Endothelial cell of umbilical vein (primary cell): ENCODE measurements around the gene HDAC9. TPM values are rescaled to one million over a fixed set of nuclear protein-coding genes. Genes with fewer than 3 reads are reported as not detected.

Experiments used
- BruUV-seq: library from RNA; stranded (reverse); fragments of 400-500 nt; replicated peaks from 2 replicates; lab custom pipeline; 2021; lab: Mats Ljungman, UMichigan
- CTCF ChIA-PET: fragments of 300-600, 350-600 bp; sonication (Branson Sonifier 250); formaldehyde crosslinking; loops from one replicate; lab custom pipeline; 2021; ENCODE audit warnings: antibody characterized with exemption, inconsistent platforms; lab: Charles Lee
- POLR2A ChIA-PET: fragments of 300-600, 350-600 bp; sonication (Branson Sonifier 250); formaldehyde crosslinking; loops from one replicate; lab custom pipeline; 2021; ENCODE audit warnings: antibody characterized with exemption, inconsistent platforms; lab: Charles Lee
- DNase-seq: peaks from one replicate; pipeline ENCODE4 v3.0.0-alpha.2; 2011; ENCODE audit warnings: low read depth, low spot score
- FAIRE-seq: peaks from 2 replicates; lab custom pipeline; 2011; peaks lifted over from hg19 to GRCh38; lab: Jason Lieb, UNC
- H2AFZ ChIP-seq: 2 replicates; pipeline ENCODE4 v1.6.0; 2012; ENCODE audit warnings: low read depth, low read length, control low read depth, inconsistent platforms
- H3K27ac ChIP-seq: 2 replicates; pipeline ENCODE4 v1.5.1; 2011; ENCODE audit warnings: low read depth, mild to moderate bottlenecking, control low read depth, low read length, moderate library complexity; ENCODE audit not compliant: insufficient read depth
- H3K27me3 ChIP-seq, 2 experiments: 2 replicates each; pipeline versions ENCODE4 v1.6.0 to v1.6.1; 2011; ENCODE audit warnings: low read length in 2 of 2, mixed read lengths in 1 of 2; ENCODE audit not compliant: control insufficient read depth in 2 of 2, insufficient read depth in 2 of 2
- H3K36me3 ChIP-seq, 2 experiments: 2 replicates in 1 of 2; 3 replicates in 1 of 2; pipeline ENCODE4 v1.5.1; 2011; ENCODE audit warnings: low read length in 2 of 2, mild to moderate bottlenecking in 1 of 2, moderate library complexity in 1 of 2; ENCODE audit not compliant: control insufficient read depth in 2 of 2, insufficient read depth in 2 of 2; ENCODE audit errors: extremely low read depth in 1 of 2
- H3K4me1 ChIP-seq: 3 replicates; pipeline ENCODE4 v1.5.1; 2011; ENCODE audit warnings: mild to moderate bottlenecking, low read length; ENCODE audit not compliant: control insufficient read depth, insufficient read depth; ENCODE audit errors: extremely low read depth
- H3K4me2 ChIP-seq: 2 replicates; pipeline ENCODE4 v1.6.1; 2011; ENCODE audit warnings: low read length, control low read depth, mixed read lengths; ENCODE audit not compliant: insufficient read depth
- H3K4me3 ChIP-seq, 3 experiments: fragments of 200-600 bp in 1 of 3; sonication (generic), shearing (Covaris generic) in 1 of 3; replicated peaks in 1 of 3; 2 replicates each; pipeline ENCODE4 v1.5.1; 2011 to 2016; ENCODE audit warnings: control low read depth in 3 of 3, low read length in 3 of 3, mild to moderate bottlenecking in 2 of 3, inconsistent platforms in 1 of 3, low read depth in 1 of 3, moderate library complexity in 1 of 3; ENCODE audit not compliant: insufficient read depth in 1 of 3
- H3K79me2 ChIP-seq: 2 replicates; pipeline ENCODE4 v1.6.0; 2012; ENCODE audit warnings: low read length, inconsistent platforms; ENCODE audit not compliant: control insufficient read depth, insufficient read depth
- H3K9ac ChIP-seq: replicated peaks from 2 replicates; pipeline ENCODE3; 2011; ENCODE audit warnings: low read length, control low read depth; ENCODE audit not compliant: insufficient read depth; ENCODE audit errors: extremely low read depth
- H3K9me1 ChIP-seq: replicated peaks from 3 replicates; pipeline ENCODE4 v1.6.0; 2011; ENCODE audit warnings: mild to moderate bottlenecking, low read length; ENCODE audit not compliant: control insufficient read depth, insufficient read depth; ENCODE audit errors: extremely low read depth
- H3K9me3 ChIP-seq: replicated peaks from 2 replicates; pipeline ENCODE4 v1.5.1; 2012; ENCODE audit warnings: low read length, inconsistent platforms; ENCODE audit not compliant: control insufficient read depth, insufficient read depth
- H4K20me1 ChIP-seq: replicated peaks from 2 replicates; pipeline ENCODE3; 2011; ENCODE audit warnings: mild to moderate bottlenecking, low read length; ENCODE audit not compliant: control insufficient read depth, insufficient read depth; ENCODE audit errors: extremely low read depth
- CTCF ChIP-seq, 2 donors: IDR thresholded peaks; 1 replicate in 1 of 2; 2 replicates in 1 of 2; pipeline ENCODE4 v1.5.1; 2011; ENCODE audit warnings: low read length in 2 of 2, mild to moderate bottlenecking in 2 of 2, moderate library complexity in 2 of 2, control low read depth in 1 of 2, inconsistent platforms in 1 of 2, low read depth in 1 of 2; ENCODE audit not compliant: insufficient read depth in 1 of 2; ENCODE audit errors: extremely low read depth in 1 of 2
- EZH2 ChIP-seq: IDR thresholded peaks from 2 replicates; pipeline ENCODE4 v1.6.1; 2012; ENCODE audit warnings: borderline replicate concordance, low read depth, mild to moderate bottlenecking, moderate library complexity, low read length, inconsistent platforms; ENCODE audit not compliant: severe bottlenecking
- FOS ChIP-seq: IDR thresholded peaks from 2 replicates; pipeline ENCODE4 v1.6.1; 2011; ENCODE audit warnings: mild to moderate bottlenecking, low read length, moderate library complexity, borderline replicate concordance; ENCODE audit not compliant: insufficient read depth
- GATA2 ChIP-seq: IDR thresholded peaks from 2 replicates; pipeline ENCODE4 v1.7.0; 2011; ENCODE audit warnings: low read depth, mild to moderate bottlenecking, moderate library complexity, mixed read lengths, low read length; ENCODE audit not compliant: insufficient read length, insufficient read depth
- JUN ChIP-seq: IDR thresholded peaks from 2 replicates; pipeline ENCODE4 v1.6.1; 2011; ENCODE audit warnings: borderline replicate concordance, low read depth; ENCODE audit not compliant: insufficient read length, insufficient read depth
- MAX ChIP-seq: IDR thresholded peaks from 2 replicates; pipeline ENCODE4 v1.6.1; 2011; ENCODE audit not compliant: insufficient read depth, insufficient read length
- MYC ChIP-seq: IDR thresholded peaks from one replicate; pipeline ENCODE4 v1.6.1; 2011; ENCODE audit warnings: mild to moderate bottlenecking, low read depth, low read length
- POLR2A ChIP-seq: IDR thresholded peaks from 2 replicates; pipeline ENCODE4 v1.6.1; 2012; ENCODE audit warnings: low read depth, mild to moderate bottlenecking, control low read depth, low read length
- POLR2AphosphoS5 ChIP-seq: IDR thresholded peaks from 2 replicates; pipeline ENCODE4 v1.6.1; 2012; ENCODE audit warnings: low read depth, mild to moderate bottlenecking, control low read depth, low read length, moderate library complexity; ENCODE audit not compliant: insufficient read depth
- dilution Hi-C: fragments of 300-500 bp; cut with MboI; formaldehyde crosslinking; loops from one replicate; pipeline ENCODE4 v1.15.0; 2019; ENCODE audit warnings: low sequenced_read_pairs; ENCODE audit not compliant: extremely low pct_ligation_motif_present
- intact Hi-C: fragments of 100-400 bp; cut with micrococcal nuclease; formaldehyde crosslinking; loops from one replicate; pipeline ENCODE4 v1.10.0; 2022
- polyA plus RNA-seq, 4 experiments: library from polyadenylated mRNA; depleted of rRNA in 3 of 4; stranded (reverse) in 3 of 4; unstranded in 1 of 4; fragments of >200 nt; gene quantifications; 2 replicates each; pipeline versions ENCODE4 v1.2.1 to v1.2.3, GENCODE V29; 2011 to 2012; ENCODE audit warnings: missing spikeins in 1 of 4
- total RNA-seq: library from RNA; stranded (reverse); gene quantifications from 2 replicates; pipeline ENCODE4 v1.2.3, GENCODE V29; 2021

Gene HDAC9
- total and polyA plus RNA-seq, 2 donors (not counting 3 experiments of a cell fraction or from before 2014, with no cell fraction given): 1.8 to 11.6 TPM

GRCh38 chr7:18637516-18637915, 142.0 kb downstream of the HDAC9 start:
- intact Hi-C loops: no loop called here
- dilution Hi-C loops: no loop called here
- no TSS peak for BruUV-seq
- Histone ChIP-seq H3K27me3 (no peaks in the 10 kb centered on the region), H3K79me2 (no peaks in the 10 kb centered on the region), H3K4me1 (no peaks in the 10 kb centered on the region), H3K4me2 (no peak overlapping the region), H2AFZ (no peak overlapping the region), H3K36me3 (no peaks in the 10 kb centered on the region), H3K9me1 (no peaks in the 10 kb centered on the region), H3K4me3 (no peak overlapping the region), H4K20me1 (no peaks in the 10 kb centered on the region), H3K9me3 (no peaks in the 10 kb centered on the region), H3K27ac (no peak overlapping the region), H3K9ac (no peak overlapping the region)
- ChIA-PET CTCF (no interaction called here), POLR2A (no interaction called here)
- FAIRE-seq (no peak), DNase-seq (no peak)
- no peak for TF ChIP-seq POLR2A
- no peak for TF ChIP-seq POLR2AphosphoS5
- TF ChIP-seq JUN: no peak
- no peak for TF ChIP-seq FOS
- TF ChIP-seq GATA2: no peak
- TF ChIP-seq MYC: no peak
- TF ChIP-seq EZH2: no peak
- no peak for TF ChIP-seq MAX
- no peak for TF ChIP-seq CTCF (IDR thresholded peaks at IDR 0.05; ENCODE audit: extremely low read depth in 1 of 2, insufficient read depth in 1 of 2, low read depth in 1 of 2, low read length in 2 of 2)
